HEK293T (cell line): ENCODE results near the gene HES2.

ENCODE experiments used
- BHLHE40 ChIP-seq: fragments of 450-650 bp; IDR thresholded peaks from 2 replicates; pipeline ENCODE4 v1.6.1; 2016; ENCODE audit warnings: mild to moderate bottlenecking, moderate library complexity, borderline replicate concordance
- ELF4 ChIP-seq: fragments of 450-650 bp; IDR thresholded peaks from 2 replicates; pipeline ENCODE4 v1.6.1; 2017; ENCODE audit warnings: antibody characterized with exemption
- FOXA1 ChIP-seq: fragments of 450-650 bp; IDR thresholded peaks from 2 replicates; pipeline ENCODE4 v1.6.1; 2016; ENCODE audit warnings: mild to moderate bottlenecking
- FOXK2 ChIP-seq: fragments of 450-650 bp; IDR thresholded peaks from 2 replicates; pipeline ENCODE4 v1.6.1; 2016; ENCODE audit warnings: mild to moderate bottlenecking
- FOXM1 ChIP-seq: fragments of 450-650 bp; IDR thresholded peaks from 2 replicates; pipeline ENCODE4 v1.6.1; 2017; ENCODE audit warnings: mild to moderate bottlenecking, borderline replicate concordance
- HDGF ChIP-seq: fragments of 450-650 bp; IDR thresholded peaks from 2 replicates; pipeline ENCODE4 v1.6.1; 2017; ENCODE audit warnings: antibody characterized with exemption, borderline replicate concordance
- L3MBTL2 ChIP-seq: fragments of 450-650 bp; conservative IDR thresholded peaks from 2 replicates; pipeline ENCODE4 v1.6.1; 2016; ENCODE audit warnings: mild to moderate bottlenecking
- LEF1 ChIP-seq: fragments of 450-650 bp; IDR thresholded peaks from 2 replicates; pipeline ENCODE4 v1.6.1; 2017; ENCODE audit warnings: mild to moderate bottlenecking, borderline replicate concordance
- NFRKB ChIP-seq: fragments of 450-650 bp; IDR thresholded peaks from 2 replicates; pipeline ENCODE4 v1.6.1; 2016; ENCODE audit warnings: mild to moderate bottlenecking, moderate library complexity
- SP1 ChIP-seq: fragments of 450-650 bp; IDR thresholded peaks from 2 replicates; pipeline ENCODE4 v1.6.1; 2017
- SUZ12 ChIP-seq: fragments of 450-650 bp; IDR thresholded peaks from 2 replicates; pipeline ENCODE4 v1.6.1; 2016; ENCODE audit warnings: mild to moderate bottlenecking
- TARDBP ChIP-seq: fragments of 450-650 bp; IDR thresholded peaks from 2 replicates; pipeline ENCODE4 v1.6.1; 2016
- TF ChIP-seq, protein P1 (sequence below): fragments of 450-650 bp; IDR thresholded peaks from 2 replicates; pipeline ENCODE4 v1.6.1; 2016

- no peak for TF ChIP-seq SP1
- TF ChIP-seq SUZ12: no peak
- no peak for TF ChIP-seq FOXA1
- no peak for TF ChIP-seq NFRKB
- TF ChIP-seq TARDBP: no peak
- TF ChIP-seq ELF4: no peak
- TF ChIP-seq LEF1: no peak
- TF ChIP-seq BHLHE40: no peak
- no peak for TF ChIP-seq FOXK2
- no peak for TF ChIP-seq HDGF
- TF ChIP-seq, protein P1, sequence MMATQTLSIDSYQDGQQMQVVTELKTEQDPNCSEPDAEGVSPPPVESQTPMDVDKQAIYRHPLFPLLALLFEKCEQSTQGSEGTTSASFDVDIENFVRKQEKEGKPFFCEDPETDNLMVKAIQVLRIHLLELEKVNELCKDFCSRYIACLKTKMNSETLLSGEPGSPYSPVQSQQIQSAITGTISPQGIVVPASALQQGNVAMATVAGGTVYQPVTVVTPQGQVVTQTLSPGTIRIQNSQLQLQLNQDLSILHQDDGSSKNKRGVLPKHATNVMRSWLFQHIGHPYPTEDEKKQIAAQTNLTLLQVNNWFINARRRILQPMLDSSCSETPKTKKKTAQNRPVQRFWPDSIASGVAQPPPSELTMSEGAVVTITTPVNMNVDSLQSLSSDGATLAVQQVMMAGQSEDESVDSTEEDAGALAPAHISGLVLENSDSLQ: no peak
- TF ChIP-seq L3MBTL2: no peak
- TF ChIP-seq FOXM1: no peak
Measured at GRCh38 chr1:6378096-6378746, 41.5 kb downstream of the HES2 start.
